Gastrocnemius medialis (tissue), 4 donors: ENCODE data around the gene LMX1B. TPM values are rescaled to one million over a fixed set of nuclear protein-coding genes. Genes with fewer than 3 reads are reported as not detected.

Source experiments
- ATAC-seq, 2 donors: fragments of 150-250 bp; one replicate each; pipeline ENCODE4 v1.9.1; 2016
- DNase-seq, 2 donors: peaks; one replicate each; pipeline ENCODE4 v3.0.0-alpha.2; 2019
- H3K27ac ChIP-seq, 4 donors: fragments of 200-600 bp; sonication (generic); 1 replicate in 1 of 4; 2 replicates in 3 of 4; pipeline ENCODE4 v1.5.1; 2016 to 2018; ENCODE audit warnings: mild to moderate bottlenecking in 2 of 4, moderate library complexity in 1 of 4
- H3K27me3 ChIP-seq, 3 donors: fragments of 200-600 bp; sonication (generic) in 2 of 3; 1 replicate in 1 of 3; 2 replicates in 2 of 3; pipeline versions ENCODE4 v1.5.1 to v1.6.0; 2016 to 2019; ENCODE audit warnings: mild to moderate bottlenecking in 1 of 3, moderate library complexity in 1 of 3
- H3K36me3 ChIP-seq, 2 donors: fragments of 200-600 bp; sonication (generic) in 1 of 2; one replicate each; pipeline ENCODE4 v1.5.1; 2017 to 2018
- H3K4me1 ChIP-seq, 2 donors: fragments of 200-600 bp; sonication (generic) in 1 of 2; one replicate each; pipeline ENCODE4 v1.5.1; 2016 to 2017; ENCODE audit warnings: mild to moderate bottlenecking in 2 of 2
- H3K4me3 ChIP-seq, 4 donors: fragments of 200-600 bp; sonication (generic) in 3 of 4; 1 replicate in 1 of 4; 2 replicates in 3 of 4; pipeline ENCODE4 v1.5.1; 2016 to 2019; ENCODE audit warnings: mild to moderate bottlenecking in 2 of 4
- H3K9me3 ChIP-seq, 3 donors: fragments of 200-600 bp; sonication (generic) in 2 of 3; 1 replicate in 1 of 3; 2 replicates in 2 of 3; pipeline ENCODE4 v1.5.1; 2016 to 2019
- POLR2A ChIP-seq, 2 donors: fragments of 450-650 bp; IDR thresholded peaks; one replicate each; pipeline ENCODE4 v1.6.1; 2017; ENCODE audit warnings: antibody characterized with exemption in 2 of 2, mild to moderate bottlenecking in 2 of 2, moderate library complexity in 2 of 2
- in situ Hi-C, 4 donors: fragments of 200-750 bp; cut with MboI; loops; one replicate each; pipeline versions ENCODE4 v1.15.0 to v1.8.0; 2017; ENCODE audit warnings: low sequenced_read_pairs in 4 of 4
- intact Hi-C: fragments of 100-400 bp; cut with DNase I; formaldehyde crosslinking; loops from one replicate; pipeline ENCODE4 v1.15.1; 2023; ENCODE audit warnings: low total_unique reads
- total RNA-seq, 4 donors: library from RNA; depleted of rRNA; stranded (reverse); fragments of >200 nt; gene quantifications; one replicate each; pipeline versions ENCODE4 v1.1.0 to v1.2.3, GENCODE V29; 2016
- TF ChIP-seq, protein P1 (sequence below), 5 experiments: fragments of 450-650 bp in 3 of 5; fragments of 200-600 bp in 2 of 5; sonication (generic) in 2 of 5; IDR thresholded peaks in 4 of 5; conservative IDR thresholded peaks in 1 of 5; 1 replicate in 4 of 5; 2 replicates in 1 of 5; pipeline ENCODE4 v1.5.1; 2016 to 2019; ENCODE audit warnings: antibody characterized with exemption in 5 of 5, mild to moderate bottlenecking in 3 of 5, moderate library complexity in 3 of 5

The LMX1B gene
- total RNA-seq, 4 donors from 2014 or later: 0.31 to 0.46 (median 0.35) TPM; not detected in 1

GRCh38 chr9:126588491-126589168, 25.1 kb upstream of the LMX1B start:
- intact Hi-C loops (no loop called here), in situ Hi-C loops (no loop called here)
- peaks cover 0 to 2% (median 0%) of the 10 kb centered on the region in 3 donors for H3K27me3 ChIP-seq
- peaks cover 11 to 12% of the 10 kb centered on the region in 2 donors for H3K4me1 ChIP-seq
- no peaks in the 10 kb centered on the region for H3K9me3 ChIP-seq
- H3K4me3 ChIP-seq: no peak overlapping the region
- no peaks in the 10 kb centered on the region for H3K36me3 ChIP-seq
- H3K27ac ChIP-seq: no peak overlapping the region
- no peak for TF ChIP-seq POLR2A (IDR thresholded peaks at IDR 0.05)
- TF ChIP-seq, protein P1, sequence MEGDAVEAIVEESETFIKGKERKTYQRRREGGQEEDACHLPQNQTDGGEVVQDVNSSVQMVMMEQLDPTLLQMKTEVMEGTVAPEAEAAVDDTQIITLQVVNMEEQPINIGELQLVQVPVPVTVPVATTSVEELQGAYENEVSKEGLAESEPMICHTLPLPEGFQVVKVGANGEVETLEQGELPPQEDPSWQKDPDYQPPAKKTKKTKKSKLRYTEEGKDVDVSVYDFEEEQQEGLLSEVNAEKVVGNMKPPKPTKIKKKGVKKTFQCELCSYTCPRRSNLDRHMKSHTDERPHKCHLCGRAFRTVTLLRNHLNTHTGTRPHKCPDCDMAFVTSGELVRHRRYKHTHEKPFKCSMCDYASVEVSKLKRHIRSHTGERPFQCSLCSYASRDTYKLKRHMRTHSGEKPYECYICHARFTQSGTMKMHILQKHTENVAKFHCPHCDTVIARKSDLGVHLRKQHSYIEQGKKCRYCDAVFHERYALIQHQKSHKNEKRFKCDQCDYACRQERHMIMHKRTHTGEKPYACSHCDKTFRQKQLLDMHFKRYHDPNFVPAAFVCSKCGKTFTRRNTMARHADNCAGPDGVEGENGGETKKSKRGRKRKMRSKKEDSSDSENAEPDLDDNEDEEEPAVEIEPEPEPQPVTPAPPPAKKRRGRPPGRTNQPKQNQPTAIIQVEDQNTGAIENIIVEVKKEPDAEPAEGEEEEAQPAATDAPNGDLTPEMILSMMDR (IDR thresholded peaks at IDR 0.05 in 4 of 5, conservative IDR thresholded peaks at IDR 0.05 in 1 of 5): no peak
- DNase-seq (no peak), ATAC-seq (no peak)

- TF ChIP-seq POLR2A (IDR thresholded peaks at IDR 0.05): no peak
- TF ChIP-seq, protein P1 (IDR thresholded peaks at IDR 0.05 in 4 of 5, conservative IDR thresholded peaks at IDR 0.05 in 1 of 5): no peak
Measured at GRCh38 chr9:126589349-126589748, 24.4 kb upstream of the LMX1B start.

GRCh38 chr9:126591083-126591482, 22.6 kb upstream of the LMX1B start:
- no peak for TF ChIP-seq POLR2A (IDR thresholded peaks at IDR 0.05)
- TF ChIP-seq, protein P1 (IDR thresholded peaks at IDR 0.05 in 4 of 5, conservative IDR thresholded peaks at IDR 0.05 in 1 of 5): no peak
- Histone ChIP-seq H3K4me3 (no peak overlapping the region), H3K27me3 (peaks cover 0 to 12% (median 10%) of the 10 kb centered on the region in 3 donors), H3K4me1 (peaks cover 11 to 12% of the 10 kb centered on the region in 2 donors), H3K9me3 (no peaks in the 10 kb centered on the region), H3K36me3 (no peaks in the 10 kb centered on the region), H3K27ac (no peak overlapping the region)
- intact Hi-C loops: no loop called here
- no peak for DNase-seq
- in situ Hi-C loops: no loop called here
- no peak for ATAC-seq

More at GRCh38 chr9:126589349-126589748, 24.4 kb upstream of the LMX1B start:
- H3K4me1 ChIP-seq: peaks cover 11 to 12% of the 10 kb centered on the region in 2 donors
- DNase-seq (no peak), ATAC-seq (no peak)
- in situ Hi-C loops: no loop called here
- intact Hi-C loops: no loop called here
- H3K27me3 ChIP-seq: peaks cover 0 to 5% (median 2%) of the 10 kb centered on the region in 3 donors
- no peak overlapping the region for H3K4me3 ChIP-seq
- H3K27ac ChIP-seq: no peak overlapping the region
- no peaks in the 10 kb centered on the region for H3K9me3 ChIP-seq
- H3K36me3 ChIP-seq: no peaks in the 10 kb centered on the region

GRCh38 chr9:126591922-126592321, 21.8 kb upstream of the LMX1B start:
- Histone ChIP-seq H3K27ac (no peak overlapping the region), H3K4me1 (peaks cover 10% of the 10 kb centered on the region in 2 donors), H3K9me3 (no peaks in the 10 kb centered on the region), H3K4me3 (no peak overlapping the region), H3K36me3 (no peaks in the 10 kb centered on the region), H3K27me3 (peaks cover 3 to 12% (median 10%) of the 10 kb centered on the region in 3 donors)
- TF ChIP-seq, protein P1 (IDR thresholded peaks at IDR 0.05 in 4 of 5, conservative IDR thresholded peaks at IDR 0.05 in 1 of 5): no peak
- TF ChIP-seq POLR2A (IDR thresholded peaks at IDR 0.05): no peak
- ATAC-seq (no peak), DNase-seq (no peak)
- in situ Hi-C loops (no loop called here), intact Hi-C loops (no loop called here)
